H1 (cell line): ENCODE data around the gene KRT75.

Source experiments
- CHD2 ChIP-seq: IDR thresholded peaks from 2 replicates; pipeline ENCODE4 v1.6.1; 2012; ENCODE audit warnings: low read length, improper control_type of control experiment
- JUND ChIP-seq: IDR thresholded peaks from 2 replicates; pipeline ENCODE4 v1.6.1; 2011; ENCODE audit warnings: mild to moderate bottlenecking, improper control_type of control experiment, low read length
- POU5F1 ChIP-seq: IDR thresholded peaks from 2 replicates; pipeline ENCODE4 v1.6.1; 2011; ENCODE audit warnings: low read depth, mild to moderate bottlenecking, low read length, moderate library complexity
- TCF12 ChIP-seq: IDR thresholded peaks from 2 replicates; pipeline ENCODE4 v1.6.1; 2011; ENCODE audit warnings: low read depth, mild to moderate bottlenecking, low read length

DNA sequence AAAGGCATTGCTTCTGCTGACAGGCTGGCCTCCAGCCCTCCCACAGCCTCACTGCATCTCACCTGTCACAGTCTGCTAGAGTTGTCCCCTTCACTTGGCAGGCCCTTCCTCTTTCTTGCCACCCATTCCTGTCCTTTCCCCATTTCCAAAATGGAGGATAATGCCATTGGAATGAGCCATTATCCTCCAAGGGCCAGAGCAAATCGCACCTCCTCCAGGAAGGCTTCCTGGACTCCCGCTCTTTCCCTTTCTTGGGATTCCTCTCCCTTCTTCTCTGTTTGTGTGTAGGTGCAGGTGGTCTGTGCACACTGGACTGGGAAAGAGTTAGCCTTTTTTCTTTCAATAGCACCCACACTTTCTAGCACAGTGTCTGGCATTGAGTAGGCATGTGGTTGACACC, 31.8 kb downstream of the KRT75 start:
- TF ChIP-seq CHD2, result no peak
- TF ChIP-seq JUND, result no peak
- TF ChIP-seq TCF12, result no peak
- no peak for TF ChIP-seq POU5F1
